ENCODE data around the gene CD27. TPM values are rescaled to one million over a fixed set of nuclear protein-coding genes. Genes with fewer than 3 reads are reported as not detected.
"Not testable (repeated sequence)": the region's sequence is repeated elsewhere in the genome, so short reads cannot be mapped to it uniquely, and the experiment has no call there.

Gene CD27
- total RNA-seq, 1 donor from 2014 or later: 39.3 TPM

DNA sequence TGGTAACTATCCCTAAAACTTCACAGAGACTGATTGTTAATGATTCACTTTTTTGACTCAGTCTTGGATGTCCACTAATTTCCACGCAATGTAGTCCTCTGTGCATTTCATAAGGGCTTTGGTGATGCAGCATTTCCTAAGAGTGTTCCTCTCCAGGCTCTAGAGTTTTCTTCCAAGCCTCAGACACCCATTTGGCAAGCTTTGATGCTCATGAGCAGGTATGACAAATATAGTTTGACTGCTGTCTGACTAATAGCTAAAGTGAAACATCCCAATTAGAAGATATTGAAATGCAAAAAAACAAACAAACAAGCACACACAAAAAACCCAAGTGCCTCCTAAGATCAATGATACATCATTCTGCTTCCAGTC, 27.2 kb downstream of the CD27 start:
- Mint-ChIP-seq H3K4me3 (no peak overlapping the region), H3K9me3 (no peaks in the 10 kb centered on the region), H3K27ac (peak overlapping the region; percentile 30), H3K36me3 (ENCODE audit: low read depth) (peaks cover 13% of the 10 kb centered on the region), H3K4me1 (peaks cover 34% of the 10 kb centered on the region), H3K27me3 (no peaks in the 10 kb centered on the region)
- ATAC-seq (ENCODE audit: low read depth): no peak
- intact Hi-C loops (cut with micrococcal nuclease): loop anchor here (5.0 kb wide), 1 partner anchor 195 kb away; no protein-coding TSS in a partner anchor
- POLR2A ChIA-PET: interaction anchor here (2.3 to 4.2 kb wide), 5 partner anchors 11 to 63 kb away, joined by 9 to 104 read pairs (median 88); partner anchors contain the start of genes GAPDH and MRPL51
- DNase-seq: no peak
- CTCF ChIA-PET: no interaction called here
- TF ChIP-seq, protein P1, sequence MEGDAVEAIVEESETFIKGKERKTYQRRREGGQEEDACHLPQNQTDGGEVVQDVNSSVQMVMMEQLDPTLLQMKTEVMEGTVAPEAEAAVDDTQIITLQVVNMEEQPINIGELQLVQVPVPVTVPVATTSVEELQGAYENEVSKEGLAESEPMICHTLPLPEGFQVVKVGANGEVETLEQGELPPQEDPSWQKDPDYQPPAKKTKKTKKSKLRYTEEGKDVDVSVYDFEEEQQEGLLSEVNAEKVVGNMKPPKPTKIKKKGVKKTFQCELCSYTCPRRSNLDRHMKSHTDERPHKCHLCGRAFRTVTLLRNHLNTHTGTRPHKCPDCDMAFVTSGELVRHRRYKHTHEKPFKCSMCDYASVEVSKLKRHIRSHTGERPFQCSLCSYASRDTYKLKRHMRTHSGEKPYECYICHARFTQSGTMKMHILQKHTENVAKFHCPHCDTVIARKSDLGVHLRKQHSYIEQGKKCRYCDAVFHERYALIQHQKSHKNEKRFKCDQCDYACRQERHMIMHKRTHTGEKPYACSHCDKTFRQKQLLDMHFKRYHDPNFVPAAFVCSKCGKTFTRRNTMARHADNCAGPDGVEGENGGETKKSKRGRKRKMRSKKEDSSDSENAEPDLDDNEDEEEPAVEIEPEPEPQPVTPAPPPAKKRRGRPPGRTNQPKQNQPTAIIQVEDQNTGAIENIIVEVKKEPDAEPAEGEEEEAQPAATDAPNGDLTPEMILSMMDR (IDR thresholded peaks at IDR 0.05): no peak

DNA sequence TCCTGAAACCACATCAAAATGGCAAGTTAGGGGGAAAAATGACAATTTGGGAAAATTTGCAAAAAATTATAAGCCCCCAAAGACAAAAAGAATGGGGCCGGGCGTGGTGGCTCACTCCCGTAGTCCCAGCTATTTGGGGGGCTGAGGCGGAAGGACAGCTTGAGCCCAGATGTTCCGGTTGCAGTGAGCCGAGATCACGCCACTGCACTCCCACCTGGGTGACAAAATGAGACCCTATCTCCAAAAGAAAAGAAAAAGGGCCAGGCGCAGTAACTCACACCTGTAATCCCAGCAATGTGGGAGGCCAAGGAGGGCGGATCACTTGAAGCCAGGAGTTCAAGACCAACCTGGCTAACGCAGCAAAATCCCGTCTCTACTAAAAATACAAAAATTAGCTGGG, 27.7 kb downstream of the CD27 start:
- Mint-ChIP-seq H3K36me3 (ENCODE audit: low read depth) (peaks cover 8% of the 10 kb centered on the region), H3K27ac (no peak overlapping the region), H3K4me3 (no peak overlapping the region), H3K9me3 (no peaks in the 10 kb centered on the region), H3K27me3 (no peaks in the 10 kb centered on the region), H3K4me1 (peaks cover 29% of the 10 kb centered on the region)
- POLR2A ChIA-PET: interaction anchor here (3.3 to 4.2 kb wide), 3 partner anchors 19 to 63 kb away, joined by 46 to 89 read pairs (median 88); partner anchors contain the start of genes GAPDH and MRPL51
- CTCF ChIA-PET: no interaction called here
- ATAC-seq (ENCODE audit: low read depth): no peak
- TF ChIP-seq, protein P1 (IDR thresholded peaks at IDR 0.05): no peak
- intact Hi-C loops (cut with micrococcal nuclease): loop anchor here (5.0 kb wide), 1 partner anchor 195 kb away; no protein-coding TSS in a partner anchor
- no peak for DNase-seq

DNA sequence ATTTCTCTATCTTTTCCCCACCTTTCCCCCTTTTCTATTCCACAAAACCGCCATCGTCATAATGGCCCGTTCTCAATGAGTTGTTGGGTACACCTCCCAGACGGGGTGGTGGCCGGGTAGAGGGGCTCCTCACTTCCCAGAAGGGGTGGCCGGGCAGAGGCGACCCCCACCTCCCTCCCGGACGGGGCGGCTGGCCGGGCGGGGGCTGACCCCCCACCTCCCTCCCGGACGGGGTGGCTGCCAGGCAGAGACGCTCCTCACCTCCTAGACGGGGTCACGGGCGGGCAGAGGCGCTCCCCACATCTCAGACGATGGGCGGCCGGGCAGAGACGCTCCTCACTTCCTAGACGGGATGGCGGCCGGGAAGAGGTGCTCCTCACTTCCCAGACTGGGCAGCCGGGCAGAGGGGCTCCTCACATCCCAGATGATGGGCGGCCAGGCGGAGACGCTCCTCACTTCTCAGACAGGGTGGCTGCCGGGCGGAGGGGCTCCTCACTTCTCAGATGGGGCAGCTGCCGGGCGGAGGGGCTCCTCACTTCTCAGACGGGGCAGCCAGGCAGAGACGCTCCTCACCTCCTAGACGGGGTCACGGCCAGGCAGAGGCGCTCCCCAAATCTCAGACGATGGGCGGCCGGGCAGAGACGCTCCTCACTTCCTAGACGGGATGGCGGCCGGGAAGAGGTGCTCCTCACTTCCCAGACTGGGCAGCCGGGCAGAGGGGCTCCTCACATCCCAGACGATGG, 30.6 kb downstream of the CD27 start:
- H3K4me3 Mint-ChIP-seq; H3K27ac Mint-ChIP-seq; DNase-seq; H3K36me3 Mint-ChIP-seq (ENCODE audit: low read depth); H3K4me1 Mint-ChIP-seq; H3K27me3 Mint-ChIP-seq; CTCF ChIA-PET; POLR2A ChIA-PET; ATAC-seq (ENCODE audit: low read depth); intact Hi-C loops (cut with micrococcal nuclease); H3K9me3 Mint-ChIP-seq: not testable (repeated sequence)

DNA sequence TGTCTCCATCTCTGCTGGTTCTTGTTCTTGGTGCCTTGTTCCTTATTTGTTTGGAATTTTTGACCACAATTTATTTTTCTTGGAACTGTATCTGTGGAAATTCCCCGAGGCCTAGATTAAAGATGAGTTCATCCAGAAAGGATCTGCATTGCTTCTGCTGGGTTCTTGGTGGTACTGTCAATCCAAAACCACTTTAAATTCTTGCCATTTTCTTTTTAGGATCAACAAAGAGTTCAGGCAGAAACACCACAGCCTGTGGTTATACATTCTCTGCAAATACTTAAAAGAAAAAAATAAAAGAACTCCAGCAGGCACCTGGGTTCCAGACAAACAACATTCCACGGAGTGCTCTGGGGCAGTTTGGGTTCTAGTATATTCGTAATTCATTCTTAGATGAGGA, 31.7 kb downstream of the CD27 start:
- TF ChIP-seq, protein P1 (IDR thresholded peaks at IDR 0.05): no peak
- ChIA-PET POLR2A (no interaction called here), CTCF (no interaction called here)
- peaks cover 2% of the 10 kb centered on the region for H3K27me3 Mint-ChIP-seq
- H3K4me1 Mint-ChIP-seq: no peaks in the 10 kb centered on the region
- DNase-seq (no peak), ATAC-seq (ENCODE audit: low read depth) (no peak)
- no peaks in the 10 kb centered on the region for H3K36me3 Mint-ChIP-seq (ENCODE audit: low read depth)
- no peak overlapping the region for H3K27ac Mint-ChIP-seq
- no peaks in the 10 kb centered on the region for H3K9me3 Mint-ChIP-seq
- H3K4me3 Mint-ChIP-seq: no peak overlapping the region
- intact Hi-C loops (cut with micrococcal nuclease): no loop called here

DNA sequence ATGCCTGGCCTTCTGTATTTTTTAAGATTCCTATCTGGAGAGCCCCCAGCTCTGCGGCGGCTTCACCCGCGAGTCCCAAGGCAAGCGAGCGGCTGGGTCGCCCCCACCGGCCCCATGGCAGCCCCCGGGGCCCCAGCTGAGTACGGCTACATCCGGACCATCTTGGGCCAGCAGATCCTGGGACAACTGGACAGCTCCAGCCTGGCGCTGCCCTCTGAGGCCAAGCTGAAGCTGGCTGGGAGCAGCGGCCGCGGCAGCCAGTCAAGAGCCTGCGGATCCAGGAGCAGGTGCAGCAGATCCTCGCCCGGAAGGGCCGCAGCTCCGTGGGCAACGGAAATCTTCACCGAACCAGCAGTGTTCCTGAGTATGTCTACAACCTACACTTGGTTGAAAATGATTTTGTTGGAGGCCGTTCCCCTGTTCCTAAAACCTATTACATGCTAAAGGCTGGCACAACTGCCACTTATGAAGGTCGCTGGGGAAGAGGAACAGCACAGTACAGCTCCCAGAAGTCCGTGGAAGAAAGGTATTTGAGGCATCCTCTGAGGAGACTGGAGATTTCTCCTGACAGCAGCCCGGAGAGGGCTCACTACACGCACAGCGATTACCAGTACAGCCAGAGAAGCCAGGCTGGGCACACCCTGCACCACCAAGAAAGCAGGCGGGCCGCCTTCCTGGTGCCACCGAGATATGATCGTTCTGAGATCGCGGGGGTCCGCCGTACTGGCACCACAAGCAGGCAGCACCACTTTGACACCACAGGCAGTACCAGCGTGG, 33.0 kb downstream of the CD27 start:
- CTCF ChIA-PET: interaction anchor here (1.1 kb wide), 1 partner anchor 60 kb away, joined by 3 read pairs; no protein-coding TSS in a partner anchor
- H3K36me3 Mint-ChIP-seq (ENCODE audit: low read depth); ATAC-seq (ENCODE audit: low read depth); H3K9me3 Mint-ChIP-seq; H3K4me3 Mint-ChIP-seq; DNase-seq; H3K27ac Mint-ChIP-seq; intact Hi-C loops (cut with micrococcal nuclease); H3K4me1 Mint-ChIP-seq; H3K27me3 Mint-ChIP-seq; POLR2A ChIA-PET: not testable (repeated sequence)

DNA sequence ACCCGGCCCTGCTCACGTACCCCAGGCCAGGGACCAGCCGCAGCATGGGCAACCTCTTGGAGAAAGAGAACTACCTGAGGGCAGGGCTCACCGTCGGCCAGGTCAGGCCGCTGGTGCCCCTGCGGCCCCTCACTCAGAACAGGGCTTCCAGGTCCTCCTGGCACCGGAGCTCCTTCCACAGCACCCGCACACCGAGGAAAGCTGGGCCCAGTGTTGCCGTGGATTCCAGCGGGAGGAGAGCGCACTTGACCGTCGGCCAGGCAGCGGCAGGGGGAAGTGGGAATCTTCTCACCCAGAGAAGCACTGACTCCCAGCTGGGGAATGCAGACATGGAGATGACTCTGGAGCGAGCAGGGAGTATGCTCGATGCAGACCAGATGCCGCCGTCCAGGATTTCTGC, 33.7 kb downstream of the CD27 start:
- ChIA-PET POLR2A (no interaction called here), CTCF (interaction anchor here (1.1 kb wide), 1 partner anchor 59 kb away, joined by 3 read pairs; no protein-coding TSS in a partner anchor)
- Mint-ChIP-seq H3K4me1 (no peaks in the 10 kb centered on the region), H3K36me3 (ENCODE audit: low read depth) (no peaks in the 10 kb centered on the region), H3K9me3 (no peaks in the 10 kb centered on the region), H3K27me3 (peaks cover 2% of the 10 kb centered on the region), H3K4me3 (no peak overlapping the region), H3K27ac (no peak overlapping the region)
- DNase-seq (no peak), ATAC-seq (ENCODE audit: low read depth) (no peak)
- TF ChIP-seq, protein P1 (IDR thresholded peaks at IDR 0.05): no peak
- intact Hi-C loops (cut with micrococcal nuclease): no loop called here

Measured in activated B cell treated with CpG ODN at 0.5 μM for 24 hours (primary cell).